Activated CD4-positive, alpha-beta T cell treated with anti-CD3 and anti-CD28 coated beads for 4 hours (primary cell): Measurements from ENCODE around the gene SMCO4.
"Not testable (repeated sequence)": the region's sequence is repeated elsewhere in the genome, so short reads cannot be mapped to it uniquely, and the experiment has no call there.

Experiments used
- DNase-seq, 2 donors: peaks; one replicate each; pipeline ENCODE4 v3.0.0-alpha.2; 2020

The SMCO4 gene, protein sequence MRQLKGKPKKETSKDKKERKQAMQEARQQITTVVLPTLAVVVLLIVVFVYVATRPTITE

DNA sequence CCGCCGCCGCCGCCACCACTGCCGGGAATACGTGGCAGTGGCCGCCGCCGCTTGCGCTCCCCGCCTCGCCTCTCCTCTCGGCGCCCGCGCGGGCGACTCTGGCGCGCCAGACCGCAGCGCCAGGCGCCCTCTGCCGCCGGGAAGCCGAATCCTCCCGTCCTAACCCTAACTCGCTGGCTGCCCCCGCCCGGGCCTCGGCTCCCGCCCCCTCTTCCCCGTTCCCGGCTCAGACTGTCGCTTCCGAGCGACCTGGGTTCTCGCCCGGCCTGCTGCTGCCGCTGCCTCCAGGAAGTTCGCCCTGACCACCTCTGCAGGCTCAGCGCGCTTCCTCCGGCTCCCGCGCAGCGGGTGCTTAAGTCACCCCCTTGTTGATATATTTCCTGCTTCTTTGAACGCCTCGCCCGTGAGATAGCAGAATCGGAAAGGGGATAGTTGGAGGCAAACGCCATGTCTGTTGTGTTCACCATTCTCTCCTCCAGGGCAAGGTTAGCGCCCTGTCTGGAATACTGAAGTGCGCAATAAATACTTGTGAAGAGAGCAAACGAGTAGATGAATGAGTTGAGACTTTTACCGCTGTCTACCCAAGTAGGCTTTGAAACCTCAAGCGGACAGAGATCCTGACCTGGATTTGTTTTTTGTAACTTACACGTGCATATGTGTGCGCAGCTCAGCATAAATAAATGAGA, at the start of gene SMCO4:
Gene SMCO4, minus strand, starts transcription at position 100 of the 686 bp plus-strand sequence. CDS start 64,202 bp downstream, outside the sequence.
- peak; percentile 66 to 74 for DNase-seq

DNA sequence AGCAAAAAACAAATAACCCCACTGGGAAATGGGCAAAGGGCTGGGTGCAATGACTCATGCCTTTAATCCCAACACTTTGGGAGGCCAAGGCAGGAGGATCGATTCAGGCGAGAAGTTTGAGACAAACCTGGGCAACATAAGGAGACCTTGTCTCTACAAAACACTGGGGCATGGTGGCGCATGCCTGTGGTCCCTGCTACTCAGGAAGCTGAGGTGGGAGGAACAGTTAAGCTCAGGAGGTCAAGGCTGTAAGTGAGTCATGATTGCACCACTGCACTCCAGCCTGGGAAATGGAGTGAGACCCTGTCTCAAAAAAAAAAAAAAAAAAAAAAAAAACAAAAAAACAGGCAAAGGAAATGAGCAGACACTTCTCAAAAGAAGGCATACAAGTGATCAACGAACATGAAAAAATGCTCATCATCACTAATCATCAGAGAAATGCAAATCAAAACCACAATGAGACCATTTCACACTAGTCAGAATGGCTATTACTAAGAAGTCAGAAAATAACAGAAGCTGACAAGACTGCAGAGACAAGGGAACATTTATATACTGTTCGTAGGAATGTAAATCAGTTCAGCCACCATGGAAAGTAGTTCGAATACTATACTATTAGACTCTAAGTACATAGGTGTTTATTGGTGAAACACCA, 48.2 kb upstream of the SMCO4 start:
- DNase-seq: no peak

DNA sequence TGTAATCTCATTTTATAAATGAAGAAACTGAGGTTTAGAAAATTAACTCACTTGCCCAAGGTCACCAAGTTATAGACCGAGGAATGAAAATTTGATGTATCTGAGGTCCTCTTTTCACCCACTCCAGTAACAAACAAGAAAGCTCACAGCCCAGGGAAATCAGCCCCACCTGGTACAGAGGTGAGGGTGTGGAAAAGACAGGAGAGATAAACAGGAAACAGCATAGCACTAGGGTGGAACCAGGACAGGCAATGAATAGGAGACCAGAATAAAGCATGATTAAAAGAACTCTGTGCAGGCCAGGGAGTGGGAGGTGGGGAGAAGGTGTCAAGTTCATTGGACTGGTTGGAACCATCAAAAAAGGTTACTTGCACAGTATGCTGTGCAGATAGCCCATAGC, 46.2 kb upstream of the SMCO4 start:
- no peak for DNase-seq

DNA sequence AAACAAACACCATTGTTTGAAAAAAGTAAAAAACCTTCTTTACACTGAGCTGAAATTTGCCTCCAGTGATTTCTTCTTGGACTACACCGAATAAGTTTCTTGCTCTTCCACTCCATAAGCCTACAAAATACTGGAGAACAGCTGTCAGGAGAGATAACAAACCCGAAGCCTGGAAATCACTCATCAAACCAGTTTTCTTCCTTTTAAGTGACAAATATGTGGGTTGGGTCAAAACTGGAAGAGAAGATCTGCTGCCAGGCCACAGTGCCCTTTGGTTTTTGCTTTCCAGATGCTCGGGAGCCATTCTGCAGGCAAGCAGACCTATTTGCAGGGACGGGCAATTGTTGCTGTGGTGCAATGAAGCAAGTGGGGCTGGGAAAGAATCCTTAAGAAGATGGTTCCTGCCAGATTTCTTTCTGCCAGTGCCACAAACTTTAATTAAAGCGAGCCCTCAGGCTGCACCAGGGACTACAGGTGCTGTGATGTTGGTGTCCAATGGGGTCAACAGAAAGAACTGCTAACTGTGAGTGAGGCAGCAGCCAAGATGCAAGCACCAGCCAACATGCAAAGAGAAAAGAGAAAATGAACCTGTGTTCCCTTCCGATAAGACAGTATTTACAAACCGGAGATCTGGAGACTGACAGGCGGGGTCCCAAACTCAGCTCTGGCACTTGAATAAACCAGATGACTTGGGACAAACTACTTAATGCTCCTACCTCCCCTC, 44.8 kb upstream of the SMCO4 start:
- no peak for DNase-seq

DNA sequence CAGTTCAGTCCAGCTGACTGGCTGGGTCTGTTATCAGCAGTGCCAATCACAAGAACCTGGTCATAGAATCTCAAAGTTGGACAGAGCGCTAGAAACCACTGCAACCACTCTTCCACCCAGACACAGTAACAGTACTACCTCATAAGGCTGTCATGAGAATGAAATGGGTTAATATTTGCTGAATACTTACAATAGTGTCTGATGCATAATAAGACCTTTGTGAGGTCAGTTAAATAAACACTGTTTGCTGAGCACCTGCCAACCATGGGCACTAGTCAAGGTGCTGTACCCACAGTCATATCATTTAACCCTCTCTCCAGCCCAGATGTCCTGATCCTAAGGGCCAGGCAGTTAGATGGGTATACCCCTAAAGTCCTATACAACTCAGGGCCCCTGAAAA, 44.2 kb upstream of the SMCO4 start:
- not testable (repeated sequence) for DNase-seq

DNA sequence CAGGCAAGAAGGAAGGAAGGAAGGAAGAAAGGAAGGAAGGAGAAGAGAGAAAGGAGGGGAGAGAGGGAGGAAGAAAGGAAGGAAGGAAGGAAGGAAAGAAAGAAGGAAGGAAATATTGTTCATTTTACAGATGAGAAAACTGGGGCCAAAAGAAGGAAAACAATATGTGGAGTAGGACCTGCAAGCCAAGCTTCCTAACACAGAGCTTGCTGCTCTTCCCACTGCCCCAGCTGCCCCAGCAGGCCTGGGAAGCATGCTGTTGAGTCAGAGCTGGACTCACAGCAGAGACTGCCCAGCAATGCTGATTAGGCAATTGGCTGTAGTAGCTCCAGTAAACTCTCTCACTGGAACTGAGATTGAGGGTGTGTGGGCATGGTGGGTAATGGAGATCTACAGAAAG, 42.6 kb upstream of the SMCO4 start:
- DNase-seq: no peak

DNA sequence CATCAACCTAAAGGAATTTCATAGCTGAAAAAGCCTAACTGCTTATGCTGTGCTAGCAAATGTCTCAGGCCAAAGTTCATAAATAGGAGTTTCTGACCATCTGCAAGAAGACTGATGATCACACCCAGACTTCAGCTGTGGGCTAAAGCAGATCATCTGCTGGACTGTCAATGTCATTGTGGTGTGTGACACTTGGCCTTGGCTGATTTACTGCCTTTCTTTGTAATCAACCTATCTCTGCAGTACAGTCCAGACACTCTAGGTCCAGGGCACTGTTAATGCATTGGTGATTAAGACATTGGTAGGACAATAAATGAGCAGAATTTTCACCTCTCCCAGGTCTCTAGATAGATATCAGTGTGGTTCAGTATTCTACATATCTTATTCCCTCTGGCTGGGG, 40.3 kb upstream of the SMCO4 start:
- DNase-seq: no peak

DNA sequence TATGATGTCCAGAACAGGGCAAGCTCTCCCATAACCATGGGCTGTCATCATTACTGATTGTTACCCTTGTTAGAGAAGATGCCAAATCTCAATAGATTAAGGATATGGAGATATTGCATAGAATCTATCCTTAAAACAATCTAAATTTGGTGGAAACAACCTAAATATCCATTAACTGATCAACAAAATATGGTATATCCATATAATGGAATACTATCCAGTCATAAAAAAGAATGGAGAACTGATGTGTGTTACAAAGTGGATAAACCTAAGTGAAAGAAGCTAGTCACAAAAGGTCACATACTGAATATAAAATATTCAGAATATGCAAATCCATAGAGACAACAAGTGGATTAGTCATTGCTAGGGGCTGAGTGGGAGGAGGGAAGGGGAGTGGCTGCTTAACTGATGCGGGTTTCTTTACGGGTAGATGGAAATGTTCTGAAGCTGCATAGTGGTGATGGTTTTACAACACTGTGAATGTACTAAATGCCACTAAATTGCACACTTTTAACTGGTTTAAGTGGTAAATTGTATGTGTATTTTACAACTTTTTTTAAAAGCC, 36.1 kb upstream of the SMCO4 start:
- DNase-seq: no peak

DNA sequence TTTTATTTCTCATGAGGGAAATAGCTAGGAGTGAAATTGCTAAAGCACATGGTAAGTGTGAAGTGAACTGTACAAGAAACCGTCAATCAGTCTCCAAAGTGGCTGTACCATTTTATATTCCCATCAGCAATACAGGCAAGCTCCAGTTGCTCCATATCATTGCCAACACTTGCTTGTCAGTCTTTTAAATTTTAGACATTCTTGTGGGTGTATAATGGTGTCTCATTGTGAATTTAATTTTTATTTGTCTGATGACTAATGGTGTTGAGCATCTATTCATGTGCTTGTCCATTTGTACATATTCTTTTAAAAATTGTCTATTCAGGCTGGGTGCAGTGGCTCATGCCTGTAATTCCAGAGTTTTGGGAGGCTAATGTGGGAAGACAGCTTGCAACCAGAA, 34.1 kb upstream of the SMCO4 start:
- DNase-seq: no peak

DNA sequence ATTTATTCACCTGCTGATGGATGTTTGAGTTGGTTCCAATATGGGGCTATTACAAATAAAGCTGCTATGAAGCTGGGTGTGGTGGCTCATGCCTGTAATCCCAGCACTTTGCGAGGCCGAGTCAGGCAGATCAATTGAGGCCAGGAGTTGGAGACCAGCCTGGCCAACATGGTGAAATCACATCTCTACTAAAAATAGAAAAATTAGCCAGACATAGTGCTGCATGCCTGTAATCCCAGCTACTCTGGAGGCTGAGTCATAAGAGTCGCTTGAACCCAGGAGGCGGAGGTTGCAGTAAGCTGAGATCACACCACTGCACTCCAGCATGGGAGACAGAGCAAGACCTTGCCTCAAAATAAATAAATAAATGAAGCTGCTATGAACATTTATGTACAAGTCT, 33.7 kb upstream of the SMCO4 start:
- not testable (repeated sequence) for DNase-seq

DNA sequence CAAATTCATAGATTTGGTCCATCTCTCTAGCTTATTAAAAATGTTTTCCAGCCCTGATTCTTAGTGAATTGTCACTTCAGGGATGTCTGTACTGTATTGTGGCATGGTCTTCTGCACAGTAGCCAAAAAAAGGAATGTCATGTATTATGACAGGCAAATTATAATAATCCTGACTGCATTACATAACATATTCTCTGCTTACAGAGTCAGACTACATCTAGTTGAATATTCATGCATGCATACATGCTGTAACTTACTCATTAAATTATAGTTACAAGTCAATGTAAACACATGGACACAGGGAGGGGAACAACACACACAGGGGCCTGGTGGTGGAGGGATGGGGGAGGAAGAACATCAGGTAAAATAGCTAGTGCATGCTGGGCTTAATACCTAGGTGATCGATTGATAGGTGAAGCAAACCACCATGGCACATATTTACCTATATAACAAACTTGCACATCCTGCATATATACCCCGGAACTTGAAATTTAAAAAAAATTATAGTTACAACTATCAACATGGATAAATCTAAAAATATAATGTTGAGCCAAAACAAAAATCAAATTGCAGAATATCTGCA, 31.5 kb upstream of the SMCO4 start:
- no peak for DNase-seq

DNA sequence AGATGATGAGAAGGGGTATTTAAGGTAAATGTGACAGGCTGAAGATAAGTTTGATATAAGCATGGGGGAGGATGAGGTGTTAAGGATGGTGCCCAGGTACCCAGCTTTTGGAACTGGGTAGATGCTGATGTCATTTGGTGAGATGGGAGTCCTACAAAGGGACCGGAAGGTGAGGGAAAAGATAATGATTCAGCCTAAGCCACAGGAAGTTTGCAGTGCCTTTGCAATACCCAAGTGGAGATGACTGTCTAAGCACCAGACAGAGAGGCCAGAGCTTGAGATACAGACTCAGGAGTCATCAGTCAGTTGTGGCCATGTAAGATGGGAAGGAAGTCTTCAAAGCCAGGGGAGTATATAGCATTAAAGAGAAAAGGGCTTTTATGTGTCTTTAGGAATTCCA, 30.0 kb upstream of the SMCO4 start:
- DNase-seq: no peak

DNA sequence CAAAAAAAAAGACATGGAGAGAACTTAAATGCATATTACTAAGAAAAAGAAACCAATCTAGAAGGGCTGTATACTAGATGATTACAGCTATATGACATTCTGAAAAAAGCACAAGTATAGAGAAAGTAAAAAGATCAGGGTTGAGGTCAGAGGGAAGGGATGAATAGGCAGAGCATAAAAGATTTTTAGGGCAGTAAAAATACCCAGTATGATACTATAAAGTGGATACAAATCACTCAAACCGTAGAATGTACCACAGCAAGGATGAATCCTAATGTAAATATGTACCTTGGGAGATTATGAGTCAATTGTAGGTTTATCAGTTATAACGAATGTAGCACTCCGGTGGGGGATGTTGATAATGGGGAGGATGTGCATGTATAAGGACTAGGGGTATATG, 29.4 kb upstream of the SMCO4 start:
- no peak for DNase-seq

DNA sequence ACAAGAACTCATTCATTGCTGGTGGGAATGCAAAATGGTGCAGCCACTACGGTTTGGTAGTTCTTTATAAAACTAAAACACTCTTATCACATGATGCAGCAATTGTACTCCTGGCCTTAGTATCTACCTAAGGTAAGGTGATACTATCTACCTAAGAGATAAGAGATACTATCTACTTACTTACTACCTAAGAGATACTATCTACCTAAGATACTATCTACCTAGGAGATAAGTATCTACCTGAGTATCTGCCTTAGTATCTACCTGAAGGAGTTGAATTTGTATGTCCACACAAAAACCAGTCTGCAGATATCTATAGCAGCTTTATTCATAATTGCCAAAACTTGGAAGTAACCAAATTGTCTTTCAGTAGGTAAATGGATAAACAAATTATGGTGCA, 29.0 kb upstream of the SMCO4 start:
- DNase-seq: no peak

DNA sequence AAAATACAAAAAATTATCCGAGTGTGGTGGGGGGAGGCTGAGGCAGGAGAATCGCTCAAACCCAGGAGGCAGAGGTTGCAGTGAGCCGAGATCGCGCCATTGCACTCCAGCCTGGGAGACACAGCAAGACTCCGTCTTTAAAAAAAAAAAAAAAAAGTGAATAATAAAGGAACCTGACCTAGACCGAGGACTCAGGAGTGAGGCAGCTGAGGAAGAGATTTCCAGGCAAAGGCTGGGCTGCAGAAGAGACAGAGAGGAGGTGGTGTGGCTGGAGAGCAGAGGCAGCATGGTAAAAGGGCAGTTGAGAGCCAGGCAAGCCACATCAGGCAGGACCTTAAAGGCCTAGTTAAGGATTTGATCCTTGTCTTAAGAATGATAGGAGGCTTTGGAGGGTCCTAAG, 28.4 kb upstream of the SMCO4 start:
- no peak for DNase-seq

DNA sequence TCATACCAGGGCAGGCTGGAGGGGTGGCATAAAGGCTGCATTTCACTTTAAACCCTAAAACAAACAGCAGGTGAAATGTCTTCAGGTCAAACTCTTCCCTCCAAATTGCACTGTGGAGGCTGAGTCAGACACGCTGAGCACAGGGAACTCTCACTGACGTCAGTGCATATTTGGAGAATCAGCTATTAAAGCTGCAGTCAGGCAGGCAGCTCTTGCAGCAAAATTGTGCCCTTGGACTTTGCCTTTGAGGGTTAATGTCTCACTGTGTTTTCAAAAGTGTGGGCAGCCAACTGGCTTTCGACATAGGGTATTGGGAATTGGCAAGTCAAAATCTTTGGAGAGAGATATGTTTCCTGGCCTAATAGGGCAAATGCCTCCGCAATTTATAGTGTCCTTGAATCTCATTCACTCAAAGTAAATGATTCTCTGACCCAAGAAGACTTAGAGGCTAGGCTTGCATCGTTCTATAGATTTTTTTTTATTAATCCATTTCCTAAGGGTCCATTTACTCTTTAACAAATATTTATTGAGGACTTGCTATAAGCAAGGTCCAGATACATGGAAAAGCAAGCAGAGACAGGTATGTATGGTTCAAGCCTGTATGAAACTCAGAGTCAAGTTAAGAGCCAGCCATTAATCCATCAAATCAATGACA, 27.7 kb upstream of the SMCO4 start:
- no peak for DNase-seq

DNA sequence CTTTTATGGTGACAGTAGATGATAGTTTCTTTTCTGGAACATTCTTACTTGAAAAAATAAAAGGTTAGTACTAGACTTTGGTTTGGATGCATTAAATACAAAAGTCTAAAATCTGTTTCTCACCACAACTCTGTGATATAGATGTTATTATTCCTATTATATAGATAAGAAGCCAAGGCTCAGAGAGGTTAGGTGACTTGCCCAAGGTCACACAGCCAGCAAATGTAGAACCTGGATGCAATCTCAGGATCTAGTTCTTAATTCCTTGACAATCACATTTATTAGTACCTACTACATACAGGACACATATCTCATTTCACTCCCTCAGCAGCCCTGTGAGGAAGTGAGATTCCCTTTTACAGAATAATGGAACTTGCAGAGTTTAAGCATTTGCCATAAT, 26.3 kb upstream of the SMCO4 start:
- no peak for DNase-seq

DNA sequence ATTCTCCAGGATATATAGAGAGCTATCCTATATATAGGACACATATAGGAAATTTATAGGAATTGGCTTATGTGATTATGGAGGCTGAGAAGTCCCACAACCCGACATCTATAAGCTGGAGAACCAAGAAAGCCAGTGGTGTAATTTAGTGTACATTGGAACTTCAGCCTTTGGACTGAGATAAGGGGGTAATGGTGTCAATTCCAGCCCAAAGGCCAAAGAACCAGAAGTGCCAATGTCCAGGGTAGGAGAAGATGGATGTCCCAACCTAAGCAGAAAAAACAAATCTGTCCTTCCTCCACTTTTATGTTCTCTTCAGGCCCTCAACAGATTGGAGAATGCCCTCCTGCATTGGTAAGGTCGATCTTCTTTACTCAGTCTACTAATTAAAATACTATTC, 25.5 kb upstream of the SMCO4 start:
- no peak for DNase-seq

DNA sequence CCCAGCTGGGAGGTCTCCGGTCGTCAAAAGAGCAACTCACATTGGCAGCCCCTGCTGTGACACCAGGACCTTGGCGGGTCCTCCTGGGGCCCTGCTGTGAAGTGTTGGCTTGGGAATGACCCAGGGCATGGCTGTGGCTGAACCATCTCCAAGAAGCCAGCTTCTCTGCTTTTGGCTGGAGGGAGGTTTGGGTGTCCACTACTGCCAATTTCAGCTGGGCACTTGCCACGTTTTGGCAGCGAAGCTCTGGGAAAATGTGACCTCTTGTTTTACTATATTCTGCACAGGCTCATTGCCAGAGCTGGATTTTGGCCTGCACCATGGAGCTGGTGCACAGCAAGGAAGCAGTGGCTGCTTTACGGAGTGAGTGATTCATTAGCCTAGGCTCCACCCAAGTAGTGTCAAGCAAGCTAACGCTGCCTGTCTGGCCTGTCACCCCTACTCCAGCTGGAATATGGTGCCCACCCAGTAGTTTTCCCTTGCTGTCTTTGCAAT, 24.3 kb upstream of the SMCO4 start:
- DNase-seq: no peak

DNA sequence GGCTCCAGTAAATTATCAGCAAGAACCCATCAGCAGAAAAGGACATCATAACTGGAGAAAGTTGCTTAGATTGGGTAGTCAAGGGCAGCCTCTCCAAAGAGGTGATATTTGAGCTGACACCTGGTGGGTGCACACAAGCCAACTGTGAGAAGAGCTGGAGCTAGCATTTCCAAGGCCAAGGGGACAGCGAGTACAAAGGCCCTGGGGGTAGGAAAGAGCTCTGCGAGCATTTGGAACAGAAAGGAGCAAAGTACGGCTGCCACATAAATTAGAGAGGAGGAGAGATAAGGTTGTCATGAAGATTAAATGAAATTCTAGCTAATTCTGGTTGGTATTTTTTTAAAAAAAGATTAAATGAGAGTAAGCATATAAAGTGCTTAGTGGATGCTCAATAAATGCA, 21.7 kb upstream of the SMCO4 start:
- DNase-seq: no peak

DNA sequence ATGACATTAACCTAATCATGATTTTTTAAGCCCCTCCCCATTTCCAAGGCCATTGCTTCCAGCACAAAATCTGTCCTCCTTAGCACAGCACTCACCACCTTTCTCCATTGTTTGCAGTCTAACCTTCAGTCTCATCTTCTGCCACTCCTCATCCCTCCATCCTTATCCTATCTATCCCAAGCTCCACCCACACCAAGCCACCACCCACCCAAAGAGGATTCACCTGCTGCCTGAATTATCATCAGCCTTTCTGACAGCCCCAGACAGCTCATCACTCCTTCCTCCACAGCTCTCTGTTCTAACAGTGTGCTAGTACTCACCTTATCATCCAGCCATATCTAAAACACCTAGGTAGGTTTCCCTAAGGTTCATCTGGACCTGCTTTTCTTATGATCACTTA, 20.7 kb upstream of the SMCO4 start:
- no peak for DNase-seq

DNA sequence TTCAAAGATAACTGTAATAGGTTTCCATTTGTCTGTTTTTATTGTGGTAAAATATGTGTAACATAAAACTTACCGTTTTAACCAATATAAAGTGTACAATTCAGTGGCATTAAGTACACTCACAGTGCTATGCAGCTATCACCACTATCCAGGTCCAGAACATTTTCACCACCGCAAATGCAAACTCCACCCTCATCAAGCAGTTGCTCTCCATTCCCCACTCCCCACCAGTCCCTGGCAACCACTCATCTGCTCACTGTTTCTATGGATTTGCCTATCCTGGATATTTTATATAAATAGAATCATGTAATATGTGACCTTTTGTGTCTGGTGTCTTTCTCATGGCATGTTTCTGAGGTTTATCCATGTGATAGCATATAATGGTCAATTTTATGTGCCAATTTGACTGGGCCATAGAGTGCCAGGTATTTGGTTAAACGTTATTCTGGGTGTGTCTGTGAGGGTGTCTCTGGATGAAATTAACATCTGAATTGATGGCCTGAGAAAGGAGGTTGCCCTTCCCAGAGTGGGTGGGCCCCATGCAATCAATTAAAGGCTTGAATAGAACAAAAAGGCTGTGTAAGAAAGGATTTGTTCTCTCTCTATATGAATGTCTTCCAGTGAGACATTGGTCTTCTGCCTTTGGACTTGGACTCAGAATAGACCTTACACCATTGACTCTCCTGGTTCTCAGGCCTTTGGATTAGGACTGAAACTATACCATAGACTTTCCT, 17.2 kb upstream of the SMCO4 start:
- DNase-seq: no peak
